HG02763 (cell line): Measurements from ENCODE around the gene AADACL4.
"Not testable (repeated sequence)": the region's sequence is repeated elsewhere in the genome, so short reads cannot be mapped to it uniquely, and the experiment has no call there.

Experiments used
- ATAC-seq: cut with Tn5 transposase; IDR thresholded peaks from one replicate; pipeline ENCODE4 v1.9.1; 2021; ENCODE audit warnings: mild to moderate bottlenecking, moderate library complexity; ENCODE audit not compliant: unreplicated experiment

Gene AADACL4

DNA sequence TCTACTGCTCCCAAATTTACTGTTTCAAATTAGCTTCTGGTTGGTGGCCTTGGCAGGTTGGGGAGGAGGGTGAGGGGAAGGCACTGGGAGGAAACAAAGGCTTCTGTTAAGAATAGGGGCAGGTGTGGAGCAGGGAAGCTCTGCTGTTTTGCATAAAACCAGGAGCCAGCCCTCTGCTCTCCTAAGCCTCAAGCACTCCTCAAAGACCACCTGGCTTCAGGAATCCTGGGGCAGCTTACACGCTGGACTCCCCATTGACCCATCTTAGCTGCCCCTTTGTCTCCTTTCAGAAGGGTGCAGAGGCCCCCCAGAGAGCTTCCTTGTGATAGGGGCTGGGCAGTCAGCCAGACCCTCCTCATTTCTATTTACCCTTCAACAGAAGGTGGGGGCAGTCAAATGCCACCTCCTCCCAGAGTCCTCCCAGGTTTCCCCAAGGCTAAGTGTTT lies 14.4 kb upstream of the AADACL4 start:
- ATAC-seq, result no peak

DNA sequence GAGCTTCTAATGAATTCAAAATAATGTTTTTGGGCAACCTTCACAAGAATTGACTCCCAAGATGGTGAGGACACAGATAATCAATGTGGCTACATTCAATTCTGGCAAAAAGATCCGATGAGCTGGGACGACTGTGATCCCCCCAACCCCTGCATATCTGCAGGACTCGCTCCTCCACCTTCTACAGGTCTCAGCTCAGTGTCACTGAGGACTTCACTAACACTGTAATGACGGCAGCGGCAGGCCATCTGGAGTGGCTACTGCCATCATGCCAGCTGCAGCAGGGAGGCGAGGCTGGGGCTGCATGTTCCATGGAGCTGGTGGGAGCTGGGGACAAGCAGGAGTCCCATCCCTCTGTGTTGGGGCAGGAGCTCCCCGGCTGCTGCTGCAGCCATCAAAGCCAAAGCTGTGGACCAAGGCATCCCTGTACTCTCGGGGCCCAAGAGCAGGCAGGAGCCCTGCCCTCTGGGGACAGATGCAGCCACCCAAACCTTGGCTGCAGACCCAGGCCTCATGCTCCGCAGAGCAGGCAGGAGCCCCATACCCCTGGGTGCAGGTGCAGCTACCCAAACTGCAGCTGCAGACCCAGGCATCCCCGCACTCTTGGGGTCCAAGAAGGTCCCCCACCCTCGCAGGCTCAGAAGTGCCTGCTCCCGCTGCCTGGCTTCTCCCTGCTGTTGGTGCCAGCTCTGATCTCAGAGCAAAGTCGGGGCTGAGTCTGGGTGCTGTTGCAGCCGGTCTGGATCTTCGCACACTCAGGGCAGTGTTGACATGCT lies 13.7 kb upstream of the AADACL4 start:
- ATAC-seq, result no peak

DNA sequence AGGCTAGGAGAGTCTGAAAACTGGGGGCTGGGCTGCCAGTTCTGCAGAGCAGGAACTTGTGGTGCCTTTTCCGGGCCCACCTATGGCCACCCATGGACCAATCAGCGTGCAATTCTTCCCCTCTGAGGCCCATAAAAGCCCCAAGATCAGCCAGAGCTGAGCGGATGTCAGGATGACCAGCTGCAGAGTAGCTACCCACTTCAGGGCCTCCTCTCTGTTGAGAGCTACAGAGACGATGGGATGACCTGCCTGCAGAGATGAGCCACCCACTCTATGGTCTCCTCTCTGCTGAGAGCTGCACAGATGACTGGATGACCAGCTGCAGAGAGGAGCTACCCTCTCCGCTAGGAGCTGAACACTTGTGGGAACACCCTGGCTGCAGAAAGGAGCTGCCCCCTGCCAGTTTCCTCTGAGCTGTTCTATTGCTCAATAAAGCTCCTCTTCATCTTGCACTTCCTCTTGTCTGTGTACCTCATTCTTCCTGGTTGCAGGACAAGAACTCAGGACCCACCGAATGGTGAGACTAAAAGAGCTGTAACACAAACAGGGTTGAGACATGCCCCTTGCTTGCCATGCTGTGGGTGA lies 12.8 kb upstream of the AADACL4 start:
- ATAC-seq, result no peak

DNA sequence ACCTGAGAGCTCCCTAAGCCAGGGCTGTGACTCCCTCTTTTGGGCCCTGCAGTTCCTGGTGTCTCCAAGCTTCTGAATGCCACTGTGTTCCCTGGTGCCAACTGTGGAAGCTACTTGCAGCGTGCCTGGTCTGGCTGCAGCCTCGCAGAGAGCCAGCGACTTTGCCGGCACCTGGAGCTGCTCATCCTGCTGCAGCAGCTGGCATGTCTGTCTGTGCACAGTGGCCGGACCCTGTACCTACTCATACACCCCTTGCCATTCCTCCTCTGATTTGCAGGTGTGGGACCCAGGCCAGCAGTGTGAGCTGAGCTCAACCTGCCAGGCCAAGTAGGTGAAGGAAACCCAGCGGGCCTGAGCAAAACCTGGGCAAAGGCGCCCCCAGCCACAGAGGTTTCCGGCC lies 12.3 kb upstream of the AADACL4 start:
- ATAC-seq, result no peak

GRCh38 chr1:12634156-12634555 lies 9.7 kb upstream of the AADACL4 start:
- ATAC-seq, result no peak

DNA sequence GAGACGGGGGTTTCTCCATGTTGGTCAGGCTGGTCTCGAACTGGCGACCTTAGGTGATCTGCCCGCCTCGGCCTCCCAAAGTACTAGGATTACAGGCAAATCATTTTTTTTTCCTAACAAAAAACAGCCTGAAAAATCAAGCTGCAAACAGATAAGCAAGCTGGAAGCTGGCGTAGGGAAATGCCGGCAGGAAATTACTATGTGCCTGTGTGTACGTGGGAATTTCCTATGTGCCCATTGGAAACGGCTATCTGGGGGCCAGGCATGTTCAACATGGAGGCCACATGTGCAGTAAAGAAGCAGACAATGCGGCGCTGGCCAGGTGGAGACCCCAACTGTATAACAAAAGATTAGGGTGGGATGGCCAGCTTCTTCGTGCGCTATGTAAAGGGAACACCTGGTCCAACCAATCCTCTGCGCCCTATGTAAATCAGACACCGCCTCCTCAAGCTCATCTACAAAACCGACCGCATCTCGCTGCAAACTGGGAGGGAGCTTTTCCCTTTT lies 9.1 kb upstream of the AADACL4 start:
- ATAC-seq, result no peak

GRCh38 chr1:12636098-12636950 lies 7.6 kb upstream of the AADACL4 start:
- ATAC-seq, result no peak

DNA sequence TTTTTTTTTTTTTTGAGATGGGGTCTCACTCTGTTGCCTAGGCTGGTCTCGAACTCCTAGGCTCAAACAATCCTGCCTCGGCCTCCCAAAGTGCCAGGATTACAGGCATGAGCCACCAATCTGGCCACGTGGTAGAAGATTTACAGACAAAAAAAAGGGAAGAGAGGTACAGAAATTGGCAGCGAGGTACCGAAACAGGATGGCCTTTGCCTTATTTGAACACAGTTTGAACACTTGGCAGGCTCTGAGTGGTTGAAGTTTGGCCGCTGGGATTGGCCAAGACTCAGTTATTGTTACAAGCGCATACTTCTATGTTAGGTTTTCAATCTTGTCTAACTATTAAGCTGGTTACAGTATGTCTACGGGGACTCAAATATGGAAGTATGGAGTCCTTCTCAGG lies 6.2 kb upstream of the AADACL4 start:
- ATAC-seq, result no peak

DNA sequence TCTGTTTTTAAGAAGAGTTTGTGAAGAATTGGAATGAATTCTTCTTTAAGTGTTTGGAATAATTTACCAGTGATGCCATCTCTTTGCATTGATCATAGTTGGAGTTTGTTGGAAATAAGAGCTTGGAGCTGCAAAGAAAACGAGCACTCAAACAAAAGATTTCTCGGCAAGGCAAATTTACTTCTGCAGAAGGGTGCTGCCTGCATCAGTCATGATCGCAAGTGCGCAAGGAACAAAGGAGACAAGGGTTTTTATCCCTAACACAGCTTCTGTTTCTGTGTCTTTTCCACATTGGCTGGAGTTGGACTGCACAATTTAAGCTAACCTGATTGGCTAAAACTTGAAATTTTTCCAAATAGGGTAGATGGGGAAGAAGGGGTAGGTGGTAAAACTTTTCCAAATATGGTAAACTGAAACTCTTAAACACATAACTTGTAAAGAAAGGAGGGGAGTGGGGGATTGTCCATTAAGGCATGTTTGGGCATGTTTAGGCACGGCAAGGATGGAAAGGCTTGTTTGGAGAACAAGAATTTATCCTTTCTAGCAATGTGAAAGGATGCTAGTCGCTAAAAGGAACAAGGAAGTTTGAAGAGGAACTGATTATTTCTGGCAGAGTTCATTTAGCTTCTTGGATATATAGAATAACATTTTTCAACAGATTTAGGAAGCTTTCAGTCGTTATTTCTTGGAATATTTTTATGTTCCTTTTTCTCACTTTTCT lies 3.5 kb upstream of the AADACL4 start:
- ATAC-seq, result no peak

GRCh38 chr1:12640958-12641272 lies 3.0 kb upstream of the AADACL4 start:
- ATAC-seq, result no peak

DNA sequence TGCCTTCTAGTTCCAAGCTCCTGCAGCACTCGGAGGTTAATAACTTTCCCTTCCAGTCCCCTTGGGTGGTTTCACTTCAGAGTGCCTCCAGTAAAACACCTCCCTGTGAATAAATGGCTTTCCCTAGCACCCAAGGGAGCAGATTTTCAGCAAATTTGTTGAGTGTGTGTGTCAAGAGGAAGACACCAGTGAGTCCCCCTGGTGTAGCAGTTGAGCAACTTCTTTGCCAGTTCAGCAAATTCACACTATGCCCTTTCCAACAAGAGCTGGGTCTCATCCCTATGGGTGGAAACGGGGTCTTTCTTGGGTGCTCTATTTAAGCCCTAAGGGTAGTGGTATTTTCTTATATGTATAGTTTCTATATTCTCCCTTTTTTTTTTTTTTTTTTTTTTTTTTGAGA lies 806 bp upstream of the AADACL4 start:
- ATAC-seq, result no peak

- ATAC-seq, result no peak
Observed at GRCh38 chr1:12644237-12644636, 352 bp downstream of the AADACL4 start.

- ATAC-seq, result no peak
Observed at GRCh38 chr1:12644829-12645228, 944 bp downstream of the AADACL4 start.

- not testable (repeated sequence) for ATAC-seq
Observed at GRCh38 chr1:12645401-12645800, 1.5 kb downstream of the AADACL4 start.

DNA sequence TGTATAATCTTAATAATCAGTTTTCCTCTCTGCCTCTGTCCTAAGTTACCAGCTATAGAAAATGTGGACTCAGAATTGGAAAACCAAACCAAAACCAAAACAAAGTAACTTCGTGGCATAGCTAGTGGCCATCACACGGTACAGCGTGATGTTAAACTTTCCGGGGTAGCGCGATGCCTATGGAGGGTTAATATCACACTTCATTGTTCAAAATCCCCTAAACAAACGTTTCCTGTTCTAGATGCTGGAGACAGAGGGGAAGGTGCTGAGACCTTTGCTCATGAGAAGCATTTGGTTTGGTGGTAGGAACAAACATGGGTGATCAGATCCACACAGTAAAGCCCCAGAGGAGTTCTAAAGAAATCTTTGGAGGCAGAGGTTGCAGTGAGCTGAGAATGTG lies 4.9 kb downstream of the AADACL4 start:
- ATAC-seq, result no peak

DNA sequence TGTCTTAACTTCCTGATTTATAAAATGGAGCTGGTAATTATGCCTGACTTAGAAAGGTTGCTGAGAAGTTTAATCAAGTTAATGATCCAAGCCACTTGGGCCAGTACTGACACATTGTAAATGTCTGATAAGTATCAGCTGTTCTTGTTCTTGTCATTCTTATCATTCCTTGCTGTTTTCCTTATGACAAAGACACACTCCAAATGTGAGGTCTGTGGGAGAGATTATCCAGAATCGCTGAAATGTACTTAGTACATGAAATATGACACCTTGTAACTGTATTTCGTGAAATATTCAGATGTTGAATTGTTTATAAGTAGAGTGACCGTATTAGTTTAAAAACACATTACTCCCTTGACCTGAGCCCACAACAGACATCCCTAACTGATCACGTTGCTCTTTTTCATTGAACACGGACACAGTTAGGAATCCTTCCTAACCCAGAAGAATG lies 6.1 kb downstream of the AADACL4 start:
- ATAC-seq, result no peak

- ATAC-seq, result no peak
Observed at GRCh38 chr1:12654004-12654567, 10.2 kb downstream of the AADACL4 start.

- ATAC-seq, result no peak
Observed at GRCh38 chr1:12654657-12655056, 10.8 kb downstream of the AADACL4 start.

GRCh38 chr1:12656575-12656974 lies 12.7 kb downstream of the AADACL4 start:
- ATAC-seq, result no peak

DNA sequence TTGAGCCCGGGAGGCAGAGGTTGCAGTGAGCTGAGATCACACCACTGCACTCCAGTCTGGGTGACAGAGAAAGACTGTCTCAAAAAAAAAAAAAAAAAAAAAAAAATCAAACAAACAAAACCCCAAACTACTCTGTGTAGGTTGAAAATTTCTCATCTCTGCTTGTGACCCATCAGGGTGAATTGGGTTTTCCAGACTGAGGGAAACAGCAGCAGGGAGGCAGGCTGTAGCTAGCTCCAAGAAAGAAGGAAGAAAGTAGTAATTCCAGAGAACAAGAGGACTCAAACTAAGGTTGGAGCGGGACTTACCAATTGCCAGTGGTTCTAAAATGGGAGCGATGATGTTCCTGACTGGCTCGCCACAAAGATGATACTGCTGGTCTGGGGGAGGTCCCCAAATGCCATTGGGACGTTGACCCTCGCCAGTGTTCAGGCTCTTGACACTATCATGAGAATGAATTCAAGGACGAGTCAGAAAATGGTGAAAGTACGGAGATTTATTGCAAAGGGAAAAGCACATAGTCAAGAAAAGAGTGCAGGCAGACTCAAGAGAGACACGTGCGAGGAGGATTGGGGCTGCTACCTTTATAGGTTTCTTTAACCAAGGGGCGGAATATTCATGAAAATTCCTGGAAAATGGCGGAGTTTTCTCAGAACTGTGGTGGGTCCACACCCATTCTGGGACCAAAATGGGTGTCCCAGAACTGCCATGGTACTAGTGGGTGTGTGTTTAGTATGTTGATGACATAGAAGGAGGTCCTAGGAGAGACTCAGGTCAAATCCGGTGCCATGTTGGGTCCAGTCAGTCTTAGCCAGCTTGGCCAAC lies 13.4 kb downstream of the AADACL4 start:
- no peak for ATAC-seq
